PC-9 (cell line): ENCODE data around the gene TYSND1.

Source experiments
- EZH2 ChIP-seq: fragments of 200-600 bp; sonication (generic); IDR thresholded peaks from 2 replicates; pipeline ENCODE4 v1.8.0; 2017; ENCODE audit warnings: antibody characterized with exemption, low read depth
- TF ChIP-seq, protein P1 (sequence below): fragments of 200-600 bp; sonication (generic); conservative IDR thresholded peaks from 2 replicates; pipeline ENCODE4 v1.6.1; 2017; ENCODE audit warnings: mixed run types, antibody characterized with exemption, mild to moderate bottlenecking, moderate library complexity

DNA sequence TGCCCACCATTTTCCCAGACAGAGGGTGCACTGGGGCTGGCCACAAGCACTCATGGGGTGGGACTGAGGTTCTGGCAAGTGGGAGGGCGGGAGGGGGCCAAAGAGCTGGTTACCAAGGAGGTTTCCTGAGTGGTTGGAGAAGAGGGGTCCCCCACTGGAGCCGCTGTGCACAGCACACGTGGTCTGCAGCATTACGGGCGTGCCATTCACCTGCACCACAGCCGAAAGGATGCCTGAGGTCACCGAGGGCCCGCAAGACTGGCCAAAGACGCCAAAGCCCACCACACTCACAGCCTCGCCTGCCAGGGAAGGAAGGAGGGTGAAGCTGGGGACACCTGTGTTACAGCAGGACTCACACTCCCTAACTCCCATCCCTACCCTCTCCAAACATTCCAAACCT, 3.9 kb downstream of the TYSND1 start:
- TF ChIP-seq, protein P1, sequence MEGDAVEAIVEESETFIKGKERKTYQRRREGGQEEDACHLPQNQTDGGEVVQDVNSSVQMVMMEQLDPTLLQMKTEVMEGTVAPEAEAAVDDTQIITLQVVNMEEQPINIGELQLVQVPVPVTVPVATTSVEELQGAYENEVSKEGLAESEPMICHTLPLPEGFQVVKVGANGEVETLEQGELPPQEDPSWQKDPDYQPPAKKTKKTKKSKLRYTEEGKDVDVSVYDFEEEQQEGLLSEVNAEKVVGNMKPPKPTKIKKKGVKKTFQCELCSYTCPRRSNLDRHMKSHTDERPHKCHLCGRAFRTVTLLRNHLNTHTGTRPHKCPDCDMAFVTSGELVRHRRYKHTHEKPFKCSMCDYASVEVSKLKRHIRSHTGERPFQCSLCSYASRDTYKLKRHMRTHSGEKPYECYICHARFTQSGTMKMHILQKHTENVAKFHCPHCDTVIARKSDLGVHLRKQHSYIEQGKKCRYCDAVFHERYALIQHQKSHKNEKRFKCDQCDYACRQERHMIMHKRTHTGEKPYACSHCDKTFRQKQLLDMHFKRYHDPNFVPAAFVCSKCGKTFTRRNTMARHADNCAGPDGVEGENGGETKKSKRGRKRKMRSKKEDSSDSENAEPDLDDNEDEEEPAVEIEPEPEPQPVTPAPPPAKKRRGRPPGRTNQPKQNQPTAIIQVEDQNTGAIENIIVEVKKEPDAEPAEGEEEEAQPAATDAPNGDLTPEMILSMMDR, result no peak
- TF ChIP-seq EZH2, result no peak
